ENCODE measurements around the gene QRFP.

Gene QRFP

GRCh38 chr9:130881516-130881915 lies 15.1 kb downstream of the QRFP start:
- no peak overlapping the region for H3K27ac ChIP-seq
- TF ChIP-seq CTCF (IDR thresholded peaks at IDR 0.05) (no peak), ZFX (IDR thresholded peaks at IDR 0.05; ENCODE audit: borderline replicate concordance) (no peak)

GRCh38 chr9:130880599-130881220 lies 15.9 kb downstream of the QRFP start:
- no peak overlapping the region for H3K27ac ChIP-seq
- TF ChIP-seq ZFX (IDR thresholded peaks at IDR 0.05; ENCODE audit: borderline replicate concordance), result no peak
- TF ChIP-seq CTCF (IDR thresholded peaks at IDR 0.05), result no peak

GRCh38 chr9:130879863-130880411 lies 16.7 kb downstream of the QRFP start:
- no peak overlapping the region for H3K27ac ChIP-seq
- TF ChIP-seq CTCF (IDR thresholded peaks at IDR 0.05) (no peak), ZFX (IDR thresholded peaks at IDR 0.05; ENCODE audit: borderline replicate concordance) (no peak)

- H3K27ac ChIP-seq, result no peak overlapping the region
- no peak for TF ChIP-seq ZFX (IDR thresholded peaks at IDR 0.05; ENCODE audit: borderline replicate concordance)
- no peak for TF ChIP-seq CTCF (IDR thresholded peaks at IDR 0.05)
Measured at GRCh38 chr9:130878295-130878694, 18.3 kb downstream of the QRFP start.

- H3K27ac ChIP-seq, result no peak overlapping the region
- TF ChIP-seq CTCF (IDR thresholded peaks at IDR 0.05) (no peak), ZFX (IDR thresholded peaks at IDR 0.05; ENCODE audit: borderline replicate concordance) (no peak)
Measured at GRCh38 chr9:130877300-130877699, 19.3 kb downstream of the QRFP start.

GRCh38 chr9:130874783-130875182 lies 21.8 kb downstream of the QRFP start:
- TF ChIP-seq CTCF (IDR thresholded peaks at IDR 0.05) (no peak), ZFX (IDR thresholded peaks at IDR 0.05; ENCODE audit: borderline replicate concordance) (no peak)
- no peak overlapping the region for H3K27ac ChIP-seq

GRCh38 chr9:130873966-130874365 lies 22.6 kb downstream of the QRFP start:
- TF ChIP-seq CTCF (IDR thresholded peaks at IDR 0.05) (no peak), ZFX (IDR thresholded peaks at IDR 0.05; ENCODE audit: borderline replicate concordance) (no peak)

More at GRCh38 chr9:130873966-130874365, 22.6 kb downstream of the QRFP start:
- H3K27ac ChIP-seq, result peak overlapping the region; percentile 45

Measured in 22Rv1 (cell line).